HCT116 (cell line): ENCODE measurements around the gene MCC. TPM values are rescaled to one million over a fixed set of nuclear protein-coding genes. Genes with fewer than 3 reads are reported as not detected.

Experiments used
- ATAC-seq: fragments of 200-7000 bp; cut with Tn5 transposase; 2 replicates; pipeline ENCODE4 v1.9.1; 2020; ENCODE audit warnings: mild to moderate bottlenecking, moderate library complexity
- BruUV-seq: library from RNA; stranded (reverse); fragments of 400-500 nt; replicated peaks from 2 replicates; lab custom pipeline; 2021; lab: Mats Ljungman, UMichigan
- CTCF ChIA-PET: fragments of 300-600 bp; sonication (Branson Sonifier 250); formaldehyde crosslinking; loops from one replicate; lab custom pipeline; 2021; ENCODE audit warnings: antibody characterized with exemption; lab: Charles Lee
- POLR2A ChIA-PET: fragments of 300-600, 350-600 bp; sonication (Branson Sonifier 250); formaldehyde crosslinking; loops from one replicate; lab custom pipeline; 2021; ENCODE audit warnings: antibody characterized with exemption; lab: Charles Lee
- RAD21 ChIA-PET, 2 experiments: fragments of 300-600 bp; sonication (Branson Sonifier 250); formaldehyde crosslinking; loops; one replicate each; lab custom pipeline; 2023; ENCODE audit warnings: low total read pairs in 2 of 2; ENCODE audit not compliant: uncharacterized antibody in 2 of 2, unreplicated experiment in 2 of 2, low non-redundant PET in 1 of 2; lab: Charles Lee
- DNase-seq: peaks from one replicate; pipeline ENCODE4 v3.0.0-alpha.2; 2010; ENCODE audit warnings: low read depth, low spot score
- H2AFZ ChIP-seq: fragments of 200-600 bp; shearing (Covaris generic), sonication (generic); 2 replicates; pipeline ENCODE4 v1.6.1; 2017; ENCODE audit warnings: low read depth, mixed run types, mixed read lengths, antibody characterized with exemption, low read length; ENCODE audit not compliant: poor library complexity, severe bottlenecking
- H3K27ac ChIP-seq: 2 replicates; pipeline ENCODE4 v1.5.1; 2012; ENCODE audit warnings: low read depth, low read length
- H3K27me3 ChIP-seq: fragments of 200-600 bp; sonication (generic); 2 replicates; pipeline ENCODE4 v1.6.1; 2016; ENCODE audit warnings: mixed run types, low read length, mixed read lengths; ENCODE audit not compliant: insufficient read depth
- H3K36me3 ChIP-seq, 2 experiments: fragments of 200-500 bp in 1 of 2; fragments of 200-600 bp in 1 of 2; sonication (Bioruptor generic) in 1 of 2; sonication (generic) in 1 of 2; 2 replicates each; pipeline versions ENCODE4 v1.5.1 to v1.6.1; 2014 to 2016; ENCODE audit warnings: low read length in 2 of 2, inconsistent platforms in 1 of 2, mixed read lengths in 1 of 2, mixed run types in 1 of 2; ENCODE audit not compliant: insufficient read depth in 2 of 2, control insufficient read depth in 1 of 2
- H3K4me1 ChIP-seq, 2 experiments: fragments of 200-600 bp in 1 of 2; sonication (generic) in 1 of 2; 2 replicates each; pipeline versions ENCODE4 v1.5.1 to v1.6.1; 2012 to 2017; ENCODE audit warnings: low read length in 2 of 2, inconsistent platforms in 1 of 2, mild to moderate bottlenecking in 1 of 2, mixed read lengths in 1 of 2, mixed run types in 1 of 2, moderate library complexity in 1 of 2; ENCODE audit not compliant: insufficient read depth in 2 of 2, control insufficient read depth in 1 of 2
- H3K4me2 ChIP-seq: fragments of 200-600 bp; sonication (generic); 2 replicates; pipeline ENCODE4 v1.6.1; 2017; ENCODE audit warnings: mixed run types, low read length, mixed read lengths
- H3K4me3 ChIP-seq, 2 experiments: fragments of 200-600 bp in 1 of 2; sonication (generic) in 1 of 2; replicated peaks in 1 of 2; 2 replicates each; pipeline ENCODE4 v1.5.1; 2011 to 2016; ENCODE audit warnings: low read length in 2 of 2, control low read depth in 1 of 2, low read depth in 1 of 2, mild to moderate bottlenecking in 1 of 2, mixed read lengths in 1 of 2, mixed run types in 1 of 2
- H3K79me2 ChIP-seq: fragments of 200-600 bp; sonication (generic); 2 replicates; pipeline ENCODE4 v1.6.1; 2017; ENCODE audit warnings: mild to moderate bottlenecking, mixed run types, low read length, moderate library complexity, mixed read lengths; ENCODE audit not compliant: insufficient read depth
- H3K9ac ChIP-seq: fragments of 200-600 bp; sonication (generic); 2 replicates; pipeline ENCODE4 v1.6.1; 2016; ENCODE audit warnings: low read length, mixed read lengths
- H3K9me2 ChIP-seq: fragments of 200-600 bp; sonication (generic), shearing (Covaris generic); 2 replicates; pipeline ENCODE4 v1.6.1; 2017; ENCODE audit warnings: mixed run types, mild to moderate bottlenecking, moderate library complexity; ENCODE audit not compliant: insufficient read depth
- H3K9me3 ChIP-seq, 2 experiments: fragments of 200-500 bp in 1 of 2; fragments of 200-600 bp in 1 of 2; sonication (Bioruptor generic) in 1 of 2; sonication (generic) in 1 of 2; 2 replicates each; pipeline ENCODE4 v1.6.1; 2014 to 2017; ENCODE audit warnings: low read length in 2 of 2, mixed read lengths in 2 of 2, inconsistent platforms in 1 of 2, low read depth in 1 of 2, mild to moderate bottlenecking in 1 of 2, mixed run types in 1 of 2, moderate library complexity in 1 of 2; ENCODE audit not compliant: control insufficient read depth in 1 of 2, insufficient read depth in 1 of 2
- H4K20me1 ChIP-seq: fragments of 200-600 bp; sonication (generic), shearing (Covaris generic); 2 replicates; pipeline ENCODE4 v1.6.1; 2017; ENCODE audit warnings: mixed run types, mild to moderate bottlenecking, moderate library complexity; ENCODE audit not compliant: insufficient read depth
- ATF3 ChIP-seq: IDR thresholded peaks from 2 replicates; pipeline ENCODE4 v1.6.1; 2012
- CBX3 ChIP-seq: IDR thresholded peaks from 2 replicates; pipeline ENCODE4 v1.6.1; 2012; ENCODE audit warnings: low read depth
- CTCF ChIP-seq, 3 experiments: fragments of 200-600 bp in 1 of 3; sonication (generic) in 1 of 3; IDR thresholded peaks in 2 of 3; conservative IDR thresholded peaks in 1 of 3; 2 replicates each; pipeline ENCODE4 v1.5.1; 2012 to 2017; ENCODE audit warnings: low read depth in 2 of 3, low read length in 2 of 3, antibody characterized with exemption in 1 of 3, borderline replicate concordance in 1 of 3, control low read depth in 1 of 3, mild to moderate bottlenecking in 1 of 3, mixed read lengths in 1 of 3, mixed run types in 1 of 3, moderate library complexity in 1 of 3; ENCODE audit not compliant: insufficient read depth in 1 of 3
- EGR1 ChIP-seq: IDR thresholded peaks from 2 replicates; pipeline ENCODE4 v1.6.1; 2012; ENCODE audit warnings: low read depth
- ELF1 ChIP-seq: IDR thresholded peaks from 2 replicates; pipeline ENCODE4 v1.6.1; 2012; ENCODE audit warnings: low read depth, borderline replicate concordance
- EZH2phosphoT487 ChIP-seq: fragments of 200-600 bp; IDR thresholded peaks from 2 replicates; pipeline ENCODE4 v1.6.1; 2018; ENCODE audit warnings: antibody characterized with exemption, borderline replicate concordance
- FOSL1 ChIP-seq: IDR thresholded peaks from 2 replicates; pipeline ENCODE4 v1.6.1; 2012; ENCODE audit warnings: low read depth
- JUND ChIP-seq: IDR thresholded peaks from 2 replicates; pipeline ENCODE4 v1.6.1; 2012
- MAX ChIP-seq: IDR thresholded peaks from 2 replicates; pipeline ENCODE4 v1.6.1; 2012
- POLR2A ChIP-seq: IDR thresholded peaks from 2 replicates; pipeline ENCODE4 v1.7.0; 2011; ENCODE audit warnings: borderline replicate concordance; ENCODE audit not compliant: insufficient read depth, insufficient read length; ENCODE audit errors: extremely low read depth
- POLR2AphosphoS5 ChIP-seq: IDR thresholded peaks from 2 replicates; pipeline ENCODE4 v1.6.1; 2011; ENCODE audit warnings: mild to moderate bottlenecking, low read depth, low read length, moderate library complexity
- RAD21 ChIP-seq: IDR thresholded peaks from 2 replicates; pipeline ENCODE4 v1.6.1; 2012; ENCODE audit warnings: low read depth, mild to moderate bottlenecking
- REST ChIP-seq: IDR thresholded peaks from 2 replicates; pipeline ENCODE4 v1.6.1; 2012; ENCODE audit warnings: low read depth
- SP1 ChIP-seq: IDR thresholded peaks from 2 replicates; pipeline ENCODE4 v1.6.1; 2012; ENCODE audit warnings: low read depth
- SRF ChIP-seq: IDR thresholded peaks from 2 replicates; pipeline ENCODE4 v1.6.1; 2012; ENCODE audit warnings: low read depth
- YY1 ChIP-seq: IDR thresholded peaks from 2 replicates; pipeline ENCODE4 v1.6.1; 2011; ENCODE audit warnings: low read length, low read depth, moderate library complexity, mild to moderate bottlenecking; ENCODE audit not compliant: insufficient replicate concordance; ENCODE audit errors: extremely low read depth
- ZBTB33 ChIP-seq: IDR thresholded peaks from 2 replicates; pipeline ENCODE4 v1.6.1; 2011; ENCODE audit warnings: mild to moderate bottlenecking, low read length, moderate library complexity; ENCODE audit not compliant: insufficient replicate concordance; ENCODE audit errors: extremely low read depth
- ZNF274 ChIP-seq: fragments of 200-500 bp; sonication (Bioruptor generic); IDR thresholded peaks from 2 replicates; pipeline ENCODE4 v1.6.1; 2014; ENCODE audit warnings: mild to moderate bottlenecking, low read depth, low read length, inconsistent platforms
- intact Hi-C: fragments of 100-400 bp; cut with micrococcal nuclease; formaldehyde crosslinking; loops from 2 replicates; pipeline ENCODE4 v1.10.0; 2022
- total RNA-seq: library from RNA; stranded (reverse); gene quantifications from one replicate; pipeline ENCODE4 v1.2.1, GENCODE V29; 2021; ENCODE audit not compliant: unreplicated experiment

Gene MCC
- total RNA-seq, 1 experiment from 2014 or later, result 20.1 TPM

GRCh38 chr5:113176196-113176595, 312.1 kb downstream of the MCC start:
- no peak for ATAC-seq

More at GRCh38 chr5:113176196-113176595, 312.1 kb downstream of the MCC start:
- TF ChIP-seq YY1 (no peak), POLR2A (no peak), REST (no peak), ELF1 (no peak), EZH2phosphoT487 (no peak), SP1 (no peak), SRF (no peak), POLR2AphosphoS5 (no peak), JUND (no peak), CTCF (IDR thresholded peaks at IDR 0.05 in 2 of 3, conservative IDR thresholded peaks at IDR 0.05 in 1 of 3; ENCODE audit: borderline replicate concordance in 1 of 3, insufficient read depth in 1 of 3, low read depth in 2 of 3, low read length in 2 of 3) (no peak), FOSL1 (no peak), CBX3 (no peak), ATF3 (no peak), MAX (no peak), EGR1 (no peak), RAD21 (no peak), ZBTB33 (no peak), ZNF274 (no peak)
- H3K27ac ChIP-seq, result no peak overlapping the region
- no peaks in the 10 kb centered on the region for H3K9me2 ChIP-seq
- intact Hi-C loops, result no loop called here
- H2AFZ ChIP-seq, result no peak overlapping the region
- H3K4me3 ChIP-seq, result no peak overlapping the region
- no peaks in the 10 kb centered on the region for H3K36me3 ChIP-seq
- H3K4me2 ChIP-seq, result no peak overlapping the region
- CTCF ChIA-PET, result no interaction called here
- no peaks in the 10 kb centered on the region for H4K20me1 ChIP-seq
- H3K9me3 ChIP-seq, result no peaks in the 10 kb centered on the region
- RAD21 ChIA-PET, result no interaction called here
- BruUV-seq, result no TSS peak
- H3K27me3 ChIP-seq, result no peaks in the 10 kb centered on the region
- POLR2A ChIA-PET, result no interaction called here
- peaks cover 13% of the 10 kb centered on the region for H3K79me2 ChIP-seq
- DNase-seq, result no peak
- H3K9ac ChIP-seq, result no peak overlapping the region
- 0 out of 4 replicates have a peak, but pooled peaks cover 0 to 6% of the 10 kb centered on the region in 2 experiments for H3K4me1 ChIP-seq
